IMR-90 (cell line): ENCODE data around the gene LYPD6. TPM values are rescaled to one million over a fixed set of nuclear protein-coding genes. Genes with fewer than 3 reads are reported as not detected.

ENCODE experiments used
- ATAC-seq: fragments of 200-7000 bp; cut with Tn5 transposase; 2 replicates; pipeline ENCODE4 v1.9.1; 2020; ENCODE audit warnings: low read depth, mild to moderate bottlenecking, moderate library complexity
- BruUV-seq: library from RNA; stranded (reverse); fragments of 400-500 nt; replicated peaks from 2 replicates; lab custom pipeline; 2021; lab: Mats Ljungman, UMichigan
- CTCF ChIA-PET: fragments of 300-600 bp; formaldehyde crosslinking; extraction: SDS; loops from one replicate; lab custom pipeline; 2021; ENCODE audit warnings: antibody characterized with exemption; lab: Yijun Ruan, JAX
- POLR2A ChIA-PET: fragments of 300-600 bp; sonication (Branson Sonifier 250); formaldehyde crosslinking; loops from one replicate; lab custom pipeline; 2022; ENCODE audit warnings: antibody characterized with exemption; ENCODE audit not compliant: unreplicated experiment; lab: Charles Lee
- DNase-seq: peaks from one replicate; pipeline ENCODE4 v3.0.0; 2013
- H2AFZ ChIP-seq: replicated peaks from 2 replicates; pipeline ENCODE3; 2013; ENCODE audit warnings: low read length, mild to moderate bottlenecking; ENCODE audit not compliant: poor library complexity
- H2AK5ac ChIP-seq: 2 replicates; pipeline ENCODE4 v1.6.1; 2013; ENCODE audit warnings: low read depth, low read length, inconsistent platforms
- H2AK9ac ChIP-seq: replicated peaks from 2 replicates; pipeline ENCODE3; 2013; ENCODE audit warnings: mild to moderate bottlenecking, low read depth, low read length, moderate library complexity; ENCODE audit not compliant: poor library complexity
- H2BK120ac ChIP-seq: 2 replicates; pipeline ENCODE4 v1.6.1; 2013; ENCODE audit warnings: low read depth, low read length, inconsistent platforms
- H2BK15ac ChIP-seq: 3 replicates; pipeline ENCODE4 v1.6.1; 2013; ENCODE audit warnings: low read depth, low read length, inconsistent platforms
- H2BK20ac ChIP-seq: 2 replicates; pipeline ENCODE4 v1.6.1; 2013; ENCODE audit warnings: low read depth, mild to moderate bottlenecking, inconsistent platforms, low read length, moderate library complexity
- H2BK5ac ChIP-seq: 2 replicates; pipeline ENCODE4 v1.6.1; 2013; ENCODE audit warnings: mild to moderate bottlenecking, low read depth, low read length, inconsistent platforms; ENCODE audit not compliant: poor library complexity, severe bottlenecking
- H3K14ac ChIP-seq: replicated peaks from 2 replicates; pipeline ENCODE4 v1.6.1; 2013; ENCODE audit warnings: low read depth, low read length, inconsistent platforms
- H3K18ac ChIP-seq: 2 replicates; pipeline ENCODE4 v1.6.1; 2013; ENCODE audit warnings: low read depth, low read length, control low read depth
- H3K23ac ChIP-seq: 2 replicates; pipeline ENCODE4 v1.6.1; 2013; ENCODE audit warnings: low read depth, low read length, inconsistent platforms
- H3K27ac ChIP-seq: 2 replicates; pipeline ENCODE4 v1.5.1; 2013; ENCODE audit warnings: mild to moderate bottlenecking, control low read depth, low read length; ENCODE audit not compliant: insufficient read depth
- H3K27me3 ChIP-seq: 2 replicates; pipeline ENCODE4 v1.6.1; 2013; ENCODE audit warnings: low read length; ENCODE audit not compliant: control insufficient read depth, insufficient read depth
- H3K36me3 ChIP-seq: 2 replicates; pipeline ENCODE4 v1.6.1; 2013; ENCODE audit warnings: low read length, mixed read lengths; ENCODE audit not compliant: control insufficient read depth, insufficient read depth
- H3K4ac ChIP-seq: 2 replicates; pipeline ENCODE4 v1.6.1; 2013; ENCODE audit warnings: low read depth, low read length, inconsistent platforms
- H3K4me1 ChIP-seq: 2 replicates; pipeline ENCODE4 v1.6.1; 2013; ENCODE audit warnings: low read length, mixed read lengths; ENCODE audit not compliant: control insufficient read depth, insufficient read depth
- H3K4me2 ChIP-seq: 2 replicates; pipeline ENCODE4 v1.6.1; 2013; ENCODE audit warnings: low read depth, mild to moderate bottlenecking, control low read depth, low read length, moderate library complexity
- H3K4me3 ChIP-seq: 2 replicates; pipeline ENCODE4 v1.5.1; 2013; ENCODE audit warnings: low read depth, mild to moderate bottlenecking, control low read depth, low read length, moderate library complexity; ENCODE audit not compliant: insufficient read depth
- H3K56ac ChIP-seq: 2 replicates; pipeline ENCODE4 v1.6.1; 2013; ENCODE audit warnings: low read length, inconsistent platforms; ENCODE audit not compliant: insufficient read depth; ENCODE audit errors: extremely low read depth
- H3K79me1 ChIP-seq, 2 experiments: 2 replicates each; pipeline ENCODE4 v1.6.1; 2013; ENCODE audit warnings: low read length in 2 of 2, inconsistent platforms in 1 of 2, low read depth in 1 of 2
- H3K9ac ChIP-seq: 2 replicates; pipeline ENCODE4 v1.6.1; 2013; ENCODE audit warnings: low read depth, low read length, control low read depth
- H3K9me1 ChIP-seq: 2 replicates; pipeline ENCODE4 v1.6.1; 2013; ENCODE audit warnings: low read length, inconsistent platforms; ENCODE audit not compliant: insufficient read depth
- H3K9me3 ChIP-seq: 2 replicates; pipeline ENCODE4 v1.6.1; 2013; ENCODE audit warnings: low read length; ENCODE audit not compliant: control insufficient read depth, insufficient read depth
- H4K20me1 ChIP-seq: 2 replicates; pipeline ENCODE4 v1.6.1; 2013; ENCODE audit warnings: low read length, inconsistent platforms; ENCODE audit not compliant: insufficient read depth
- H4K5ac ChIP-seq: 2 replicates; pipeline ENCODE4 v1.6.1; 2013; ENCODE audit warnings: mild to moderate bottlenecking, low read depth, low read length, control low read depth
- H4K8ac ChIP-seq, 2 experiments: 2 replicates each; pipeline ENCODE4 v1.6.1; 2013; ENCODE audit warnings: low read depth in 2 of 2, low read length in 2 of 2, control low read depth in 1 of 2, inconsistent platforms in 1 of 2
- H4K91ac ChIP-seq: 2 replicates; pipeline ENCODE4 v1.6.1; 2013; ENCODE audit warnings: low read depth, low read length, inconsistent platforms; ENCODE audit not compliant: insufficient read depth
- CEBPB ChIP-seq: IDR thresholded peaks from 2 replicates; pipeline ENCODE4 v1.6.1; 2012; ENCODE audit warnings: low read depth, low read length, improper control_type of control experiment
- WGBS, 2 experiments: methylation state at CpG; one replicate each; pipeline versions ENCODE4 v1.1.5 to v1.1.7; 2013; ENCODE audit warnings: missing lambda C conversion rate in 2 of 2; ENCODE audit not compliant: insufficient read length in 1 of 2; ENCODE audit errors: extremely low coverage in 2 of 2; 5-methylcytosine and 5-hydroxymethylcytosine counted together
- dilution Hi-C: fragments of 300-500 bp; cut with HindIII; formaldehyde crosslinking; loops from one replicate; pipeline ENCODE4 v1.14.3; 2018; ENCODE audit warnings: low sequenced_read_pairs; ENCODE audit not compliant: unreplicated experiment
- in situ Hi-C: fragments of 300-500 bp; cut with MboI; formaldehyde crosslinking; loops from 3 replicates; pipeline ENCODE4 v1.14.3; 2019; ENCODE audit warnings: low sequenced_read_pairs, inconsistent platforms, mixed read lengths
- intact Hi-C: fragments of 100-400 bp; cut with micrococcal nuclease; formaldehyde crosslinking; loops from 2 replicates; pipeline ENCODE4 v1.10.0; 2022
- polyA plus RNA-seq, 3 experiments: library from polyadenylated mRNA; depleted of rRNA; stranded (reverse); fragments of >200 nt; gene quantifications; 2 replicates each; pipeline ENCODE4 v1.2.3, GENCODE V29; 2012; ENCODE audit warnings: low replicate concordance in 1 of 3
- total RNA-seq: library from RNA; depleted of rRNA; stranded (reverse); fragments of >200 nt; gene quantifications from 2 replicates; pipeline ENCODE4 v1.2.3, GENCODE V29; 2012
- TF ChIP-seq, protein P1 (sequence below): fragments of 150-350 bp; IDR thresholded peaks from 2 replicates; pipeline ENCODE4 v1.6.1; 2016; ENCODE audit warnings: low read depth, mild to moderate bottlenecking, low read length, moderate library complexity, borderline replicate concordance

Gene LYPD6
- total and polyA plus RNA-seq, 2 of the 4 experiments (the other 2 are of a cell fraction): 0.87 to 0.90 TPM

GRCh38 chr2:149486664-149487063 is 156.3 kb downstream of the LYPD6 start:
- CTCF ChIA-PET: no interaction called here
- Histone ChIP-seq H3K79me1 (no peaks in the 10 kb centered on the region), H3K14ac (no peak overlapping the region), H3K9me3 (no peaks in the 10 kb centered on the region), H3K27ac (no peak overlapping the region), H3K23ac (no peak overlapping the region), H3K9ac (no peak overlapping the region), H3K27me3 (peaks cover 4% of the 10 kb centered on the region; the same call in 1 of the 2 replicates), H3K36me3 (no peaks in the 10 kb centered on the region), H2AFZ (no peak overlapping the region), H2BK5ac (no peak overlapping the region), H3K4me1 (no peaks in the 10 kb centered on the region), H4K8ac (no peak overlapping the region), H3K18ac (no peak overlapping the region), H3K4me3 (no peak overlapping the region), H3K4me2 (no peak overlapping the region), H3K4ac (no peak overlapping the region), H2AK9ac (no peak overlapping the region), H4K5ac (no peak overlapping the region), H4K20me1 (no peaks in the 10 kb centered on the region), H2BK20ac (no peak overlapping the region), H3K9me1 (no peaks in the 10 kb centered on the region), H3K56ac (no peak overlapping the region), H2BK15ac (no peak overlapping the region), H2AK5ac (no peak overlapping the region), H2BK120ac (no peak overlapping the region), H4K91ac (no peak overlapping the region)
- DNase-seq: no peak
- dilution Hi-C loops (no loop called here), in situ Hi-C loops (no loop called here), intact Hi-C loops (no loop called here)
- BruUV-seq: no TSS peak
- WGBS, 2 experiments: no CpG with 5 or more reads among the region's 3 CpGs
- no peak for ATAC-seq
- TF ChIP-seq, protein P1, sequence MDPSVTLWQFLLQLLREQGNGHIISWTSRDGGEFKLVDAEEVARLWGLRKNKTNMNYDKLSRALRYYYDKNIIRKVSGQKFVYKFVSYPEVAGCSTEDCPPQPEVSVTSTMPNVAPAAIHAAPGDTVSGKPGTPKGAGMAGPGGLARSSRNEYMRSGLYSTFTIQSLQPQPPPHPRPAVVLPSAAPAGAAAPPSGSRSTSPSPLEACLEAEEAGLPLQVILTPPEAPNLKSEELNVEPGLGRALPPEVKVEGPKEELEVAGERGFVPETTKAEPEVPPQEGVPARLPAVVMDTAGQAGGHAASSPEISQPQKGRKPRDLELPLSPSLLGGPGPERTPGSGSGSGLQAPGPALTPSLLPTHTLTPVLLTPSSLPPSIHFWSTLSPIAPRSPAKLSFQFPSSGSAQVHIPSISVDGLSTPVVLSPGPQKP: no peak
- TF ChIP-seq CEBPB: peak; percentile 57
- POLR2A ChIA-PET: no interaction called here
